ENCODE results near the gene LIN52. TPM values are rescaled to one million over a fixed set of nuclear protein-coding genes. Genes with fewer than 3 reads are reported as not detected.

Gene LIN52
- polyA plus RNA-seq, 1 donor from 2014 or later: 57.9 TPM

GRCh38 chr14:74241652-74242017 lies 156.9 kb downstream of the LIN52 start:
- Histone ChIP-seq H3K36me3 (ENCODE audit: insufficient read depth, low read length) (no peaks in the 10 kb centered on the region), H3K9me2 (ENCODE audit: insufficient read depth, low read length) (no peaks in the 10 kb centered on the region), H3K4me3 (ENCODE audit: low read length) (no peak overlapping the region), H3K9ac (ENCODE audit: low read length) (no peak overlapping the region), H2AFZ (ENCODE audit: low read depth, low read length) (no peak overlapping the region), H4K20me1 (ENCODE audit: insufficient read depth) (no peaks in the 10 kb centered on the region), H3K27me3 (ENCODE audit: insufficient read depth, low read depth, low read length) (peaks cover 74% of the 10 kb centered on the region), H3K9me3 (ENCODE audit: low read length) (no peaks in the 10 kb centered on the region), H3K4me2 (ENCODE audit: low read length) (no peak overlapping the region), H3K27ac (ENCODE audit: low read length) (no peak overlapping the region), H3F3A (ENCODE audit: insufficient read depth, low read length, poor library complexity, severe bottlenecking) (no peaks in the 10 kb centered on the region), H3K79me2 (replicated peaks; ENCODE audit: insufficient read depth, low read length) (no peaks in the 10 kb centered on the region)
- TF ChIP-seq SMC3 (conservative IDR thresholded peaks at IDR 0.05; ENCODE audit: poor library complexity) (no peak), REST (IDR thresholded peaks at IDR 0.05; ENCODE audit: borderline replicate concordance) (no peak), POLR2AphosphoS5 (IDR thresholded peaks at IDR 0.05) (peak; percentile 52), MXI1 (conservative IDR thresholded peaks at IDR 0.05; ENCODE audit: poor library complexity, severe bottlenecking) (no peak), RAD21 (conservative IDR thresholded peaks at IDR 0.05) (no peak), EZH2 (IDR thresholded peaks at IDR 0.05; ENCODE audit: borderline replicate concordance, insufficient read depth, low read length, poor library complexity, severe bottlenecking) (no peak), EP300 (conservative IDR thresholded peaks at IDR 0.05; ENCODE audit: poor library complexity, severe bottlenecking) (no peak)

DNA sequence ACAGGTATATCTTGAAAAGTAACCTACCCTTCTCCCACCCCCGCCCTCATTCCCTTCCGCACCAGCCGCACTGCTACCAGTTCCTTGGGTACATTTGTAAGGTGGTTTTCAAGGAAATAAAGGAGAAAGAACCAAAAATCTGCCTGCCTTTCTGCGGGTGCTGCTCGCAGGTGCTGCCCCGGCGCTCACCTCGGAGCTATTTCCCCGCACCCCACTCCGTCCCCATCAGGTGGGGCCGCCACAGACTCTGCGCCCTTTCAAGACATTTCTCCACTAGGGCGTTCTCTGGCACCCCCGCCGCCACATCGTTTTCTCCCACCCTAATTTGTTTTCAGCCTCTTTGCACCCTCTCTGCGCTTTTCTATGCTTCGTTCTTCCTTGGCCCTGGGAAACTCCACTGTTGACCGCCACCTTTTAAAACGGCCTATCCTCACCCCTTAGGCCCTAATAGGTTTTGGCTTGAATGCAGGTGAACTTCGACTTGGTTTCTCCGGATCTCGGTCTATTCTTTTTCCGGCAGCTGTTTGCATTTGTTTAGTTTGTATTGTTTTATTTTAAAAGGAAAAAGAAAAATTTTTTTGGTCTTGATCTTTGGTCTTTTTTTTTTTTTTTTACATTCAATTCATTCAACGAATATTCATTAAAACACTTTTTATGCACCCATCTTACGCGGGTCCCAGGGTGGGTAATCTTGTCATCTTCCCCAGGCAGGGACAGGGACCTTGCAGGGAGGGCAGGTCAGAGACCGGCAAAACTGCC lies 157.4 kb downstream of the LIN52 start:
- Histone ChIP-seq H3K27me3 (ENCODE audit: insufficient read depth, low read depth, low read length) (peaks cover 72% of the 10 kb centered on the region), H3K9me3 (ENCODE audit: low read length) (no peaks in the 10 kb centered on the region), H3F3A (ENCODE audit: insufficient read depth, low read length, poor library complexity, severe bottlenecking) (no peaks in the 10 kb centered on the region), H3K9me2 (ENCODE audit: insufficient read depth, low read length) (no peaks in the 10 kb centered on the region), H3K4me3 (ENCODE audit: low read length) (no peak overlapping the region), H3K79me2 (replicated peaks; ENCODE audit: insufficient read depth, low read length) (no peaks in the 10 kb centered on the region), H2AFZ (ENCODE audit: low read depth, low read length) (no peak overlapping the region), H3K9ac (ENCODE audit: low read length) (no peak overlapping the region), H3K27ac (ENCODE audit: low read length) (no peak overlapping the region), H3K4me2 (ENCODE audit: low read length) (no peak overlapping the region), H3K36me3 (ENCODE audit: insufficient read depth, low read length) (no peaks in the 10 kb centered on the region), H4K20me1 (ENCODE audit: insufficient read depth) (no peaks in the 10 kb centered on the region)
- peak; percentile 35 for TF ChIP-seq POLR2AphosphoS5 (IDR thresholded peaks at IDR 0.05)
- no peak for TF ChIP-seq MXI1 (conservative IDR thresholded peaks at IDR 0.05; ENCODE audit: poor library complexity, severe bottlenecking)

DNA sequence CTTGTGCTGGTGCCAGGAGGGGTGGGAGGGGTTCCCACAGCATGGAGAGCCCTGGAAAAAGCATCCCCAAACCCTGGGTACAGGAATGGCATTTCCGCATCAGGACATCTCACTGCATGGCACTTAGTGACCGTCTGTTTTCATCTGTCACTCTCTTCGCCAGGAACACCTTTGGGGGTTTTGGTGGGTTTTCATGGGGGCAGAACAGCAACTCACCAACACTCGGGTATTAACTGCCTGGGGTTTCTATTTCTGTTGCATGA lies 158.0 kb downstream of the LIN52 start:
- H2AFZ ChIP-seq (ENCODE audit: low read depth, low read length): no peak overlapping the region
- H3K9ac ChIP-seq (ENCODE audit: low read length): no peak overlapping the region
- H3K27ac ChIP-seq (ENCODE audit: low read length): no peak overlapping the region
- H3K9me2 ChIP-seq (ENCODE audit: insufficient read depth, low read length): no peaks in the 10 kb centered on the region
- no peaks in the 10 kb centered on the region for H3K36me3 ChIP-seq (ENCODE audit: insufficient read depth, low read length)
- no peaks in the 10 kb centered on the region for H3F3A ChIP-seq (ENCODE audit: insufficient read depth, low read length, poor library complexity, severe bottlenecking)
- TF ChIP-seq POLR2AphosphoS5 (IDR thresholded peaks at IDR 0.05) (no peak), SMC3 (conservative IDR thresholded peaks at IDR 0.05; ENCODE audit: poor library complexity) (no peak), TAF1 (IDR thresholded peaks at IDR 0.05; ENCODE audit: low read depth) (no peak), EP300 (conservative IDR thresholded peaks at IDR 0.05; ENCODE audit: poor library complexity, severe bottlenecking) (no peak), RAD21 (conservative IDR thresholded peaks at IDR 0.05) (no peak), EZH2 (IDR thresholded peaks at IDR 0.05; ENCODE audit: borderline replicate concordance, insufficient read depth, low read length, poor library complexity, severe bottlenecking) (no peak)
- no peaks in the 10 kb centered on the region for H3K9me3 ChIP-seq (ENCODE audit: low read length)
- no peaks in the 10 kb centered on the region for H4K20me1 ChIP-seq (ENCODE audit: insufficient read depth)
- no peak overlapping the region for H3K4me3 ChIP-seq (ENCODE audit: low read length)
- H3K4me2 ChIP-seq (ENCODE audit: low read length): no peak overlapping the region
- H3K79me2 ChIP-seq (replicated peaks; ENCODE audit: insufficient read depth, low read length): no peaks in the 10 kb centered on the region
- peaks cover 67% of the 10 kb centered on the region for H3K27me3 ChIP-seq (ENCODE audit: insufficient read depth, low read depth, low read length)
